CD14-positive monocyte (primary cell): ENCODE results near the gene COPE. TPM values are rescaled to one million over a fixed set of nuclear protein-coding genes. Genes with fewer than 3 reads are reported as not detected.
A peak's percentile ranks its signal among the peaks of the same experiment; 100 is the strongest.

ENCODE experiments used
- DNase-seq, 3 donors: peaks; one replicate each; pipeline ENCODE4 v3.0.0-alpha.2; 2011 to 2022
- H2AFZ ChIP-seq: 2 replicates; pipeline ENCODE4 v1.6.0; 2012; ENCODE audit warnings: mild to moderate bottlenecking, low read depth, low read length, inconsistent platforms; ENCODE audit not compliant: insufficient read depth, poor library complexity, severe bottlenecking
- H3K27ac ChIP-seq, 2 donors: 1 replicate in 1 of 2; 2 replicates in 1 of 2; pipeline ENCODE4 v1.5.1; 2012 to 2013; ENCODE audit warnings: low read length in 2 of 2, control low read depth in 1 of 2, inconsistent platforms in 1 of 2, low read depth in 1 of 2, mild to moderate bottlenecking in 1 of 2
- H3K27me3 ChIP-seq, 2 donors: one replicate each; pipeline versions ENCODE4 v1.6.0 to v1.6.1; 2011 to 2013; ENCODE audit warnings: low read length in 2 of 2; ENCODE audit not compliant: control insufficient read depth in 2 of 2, insufficient read depth in 2 of 2
- H3K36me3 ChIP-seq, 2 donors: replicated peaks in 1 of 2; 1 replicate in 1 of 2; 2 replicates in 1 of 2; pipeline versions ENCODE4 v1.5.1 to v1.6.1; 2012 to 2013; ENCODE audit warnings: low read length in 2 of 2, control low read depth in 1 of 2, inconsistent platforms in 1 of 2, mild to moderate bottlenecking in 1 of 2; ENCODE audit not compliant: insufficient read depth in 2 of 2, control insufficient read depth in 1 of 2
- H3K4me1 ChIP-seq, 2 donors: 1 replicate in 1 of 2; 2 replicates in 1 of 2; pipeline versions ENCODE4 v1.5.1 to v1.6.1; 2012 to 2013; ENCODE audit warnings: low read length in 2 of 2, control low read depth in 1 of 2, inconsistent platforms in 1 of 2, mild to moderate bottlenecking in 1 of 2, moderate library complexity in 1 of 2; ENCODE audit not compliant: insufficient read depth in 2 of 2, control insufficient read depth in 1 of 2
- H3K4me2 ChIP-seq: replicated peaks from 2 replicates; pipeline ENCODE3; 2012; ENCODE audit warnings: low read length, moderate library complexity, mild to moderate bottlenecking; ENCODE audit not compliant: poor library complexity, severe bottlenecking; ENCODE audit errors: extremely low read depth
- H3K4me3 ChIP-seq, 3 experiments: fragments of 200-600 bp in 1 of 3; sonication (generic) in 1 of 3; replicated peaks in 1 of 3; 1 replicate in 2 of 3; 2 replicates in 1 of 3; pipeline ENCODE4 v1.5.1; 2011 to 2013; ENCODE audit warnings: low read length in 3 of 3, mild to moderate bottlenecking in 3 of 3, control low read depth in 2 of 3, low read depth in 2 of 3, inconsistent platforms in 1 of 3, moderate library complexity in 1 of 3
- H3K79me2 ChIP-seq: 2 replicates; pipeline ENCODE4 v1.6.0; 2012; ENCODE audit warnings: mild to moderate bottlenecking, control low read depth, inconsistent platforms, low read length, moderate library complexity; ENCODE audit not compliant: insufficient read depth
- H3K9ac ChIP-seq: 2 replicates; pipeline ENCODE4 v1.6.0; 2017; ENCODE audit warnings: low read length, mild to moderate bottlenecking; ENCODE audit not compliant: insufficient read depth, poor library complexity, severe bottlenecking
- H3K9me3 ChIP-seq, 2 donors: replicated peaks in 1 of 2; 1 replicate in 1 of 2; 2 replicates in 1 of 2; pipeline versions ENCODE4 v1.5.1 to v1.6.1; 2012 to 2013; ENCODE audit warnings: low read length in 2 of 2, control low read depth in 1 of 2; ENCODE audit not compliant: control insufficient read depth in 1 of 2, insufficient read depth in 1 of 2
- H4K20me1 ChIP-seq: 2 replicates; pipeline ENCODE4 v1.6.0; 2012; ENCODE audit warnings: mild to moderate bottlenecking, low read length, control low read depth, moderate library complexity; ENCODE audit not compliant: insufficient read depth
- H3K27ac Mint-ChIP-seq, 7 donors: one replicate each; pipeline ENCODE4 v1.8.0; 2020; ENCODE audit warnings: mild to moderate bottlenecking in 7 of 7, mixed read lengths in 7 of 7, moderate library complexity in 6 of 7, inconsistent platforms in 2 of 7
- H3K27me3 Mint-ChIP-seq, 3 donors: one replicate each; pipeline ENCODE4 v1.8.0; 2021 to 2022; ENCODE audit warnings: low read depth in 3 of 3, mild to moderate bottlenecking in 3 of 3, mixed read lengths in 3 of 3, moderate library complexity in 3 of 3, inconsistent platforms in 1 of 3
- H3K36me3 Mint-ChIP-seq, 2 donors: one replicate each; pipeline ENCODE4 v1.8.0; 2020; ENCODE audit warnings: mixed read lengths in 2 of 2, inconsistent platforms in 1 of 2, mild to moderate bottlenecking in 1 of 2
- H3K4me1 Mint-ChIP-seq: one replicate; pipeline ENCODE4 v1.8.0; 2020; ENCODE audit warnings: mild to moderate bottlenecking, mixed read lengths
- H3K4me3 Mint-ChIP-seq, 2 donors: one replicate each; pipeline ENCODE4 v1.8.0; 2020; ENCODE audit warnings: mild to moderate bottlenecking in 2 of 2, mixed read lengths in 2 of 2, moderate library complexity in 1 of 2
- H3K9me3 Mint-ChIP-seq, 7 donors: one replicate each; pipeline ENCODE4 v1.8.0; 2020 to 2022; ENCODE audit warnings: mixed read lengths in 7 of 7, mild to moderate bottlenecking in 6 of 7, moderate library complexity in 6 of 7, inconsistent platforms in 2 of 7
- WGBS: methylation state at CpG from one replicate; pipeline ENCODE4 v1.1.5; 2013; ENCODE audit warnings: missing lambda C conversion rate; ENCODE audit not compliant: insufficient coverage; 5-methylcytosine and 5-hydroxymethylcytosine counted together
- intact Hi-C, 2 donors: fragments of 100-400 bp; cut with micrococcal nuclease; formaldehyde crosslinking; loops; one replicate each; pipeline versions ENCODE4 v1.15.0 to v1.15.1; 2023
- polyA plus RNA-seq, 3 donors: library from polyadenylated mRNA; depleted of rRNA in 1 of 3; unstranded in 2 of 3; stranded (reverse) in 1 of 3; fragments of 300-500 nt in 2 of 3; fragments of >200 nt in 1 of 3; fragmentation: Illumina TruSeq in 2 of 3; gene quantifications; 1 replicate in 2 of 3; 2 replicates in 1 of 3; pipeline ENCODE4 v1.2.3, GENCODE V29; 2012 to 2021
- TF ChIP-seq, protein P1 (sequence below): fragments of 200-600 bp; IDR thresholded peaks from one replicate; pipeline ENCODE4 v1.8.0; 2022; ENCODE audit warnings: antibody characterized with exemption, mild to moderate bottlenecking

The COPE gene
- polyA plus RNA-seq, 3 donors = 331 to 345 (median 345) TPM

DNA sequence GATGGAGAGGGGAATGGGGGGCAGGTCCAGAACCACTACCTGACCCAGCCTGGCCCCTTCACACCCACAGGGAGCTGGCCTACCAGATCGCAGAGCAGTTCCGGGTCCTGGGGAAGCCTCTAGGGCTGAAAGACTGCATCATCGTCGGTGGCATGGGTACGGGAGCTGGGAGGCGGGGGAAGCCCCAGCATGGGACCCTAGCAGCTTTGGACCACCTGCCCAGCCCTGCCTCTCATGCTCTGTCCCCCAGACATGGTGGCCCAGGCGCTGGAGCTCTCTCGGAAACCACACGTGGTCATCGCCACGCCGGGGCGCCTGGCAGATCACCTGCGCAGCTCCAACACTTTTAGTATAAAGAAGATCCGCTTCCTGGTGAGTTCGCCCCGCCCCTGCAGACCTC lies 2.4 kb upstream of the COPE start:
- Mint-ChIP-seq H3K4me3 (no peak overlapping the region), H3K27me3 (peaks cover 0 to 2% (median 0%) of the 10 kb centered on the region in 3 donors), H3K27ac (peak overlapping the region in 3 of 7 donors; percentile 48 to 96 (median 96)), H3K4me1 (peaks cover 26% of the 10 kb centered on the region), H3K9me3 (no peaks in the 10 kb centered on the region), H3K36me3 (peaks cover 48 to 66% of the 10 kb centered on the region in 2 donors)
- H3K4me2 ChIP-seq = no peak overlapping the region
- peaks cover 21 to 26% of the 10 kb centered on the region in 2 donors for H3K4me1 ChIP-seq
- DNase-seq = no peak
- no peaks in the 10 kb centered on the region for H3K27me3 ChIP-seq
- no peak overlapping the region for H3K4me3 ChIP-seq
- H2AFZ ChIP-seq = no peak overlapping the region
- peaks cover 55% of the 10 kb centered on the region for H3K79me2 ChIP-seq
- intact Hi-C loops = no loop called here
- H4K20me1 ChIP-seq = peaks cover 48% of the 10 kb centered on the region
- H3K27ac ChIP-seq = no peak overlapping the region
- H3K9ac ChIP-seq = no peak overlapping the region
- H3K36me3 ChIP-seq = peaks cover 44 to 53% of the 10 kb centered on the region in 2 donors
- TF ChIP-seq, protein P1, sequence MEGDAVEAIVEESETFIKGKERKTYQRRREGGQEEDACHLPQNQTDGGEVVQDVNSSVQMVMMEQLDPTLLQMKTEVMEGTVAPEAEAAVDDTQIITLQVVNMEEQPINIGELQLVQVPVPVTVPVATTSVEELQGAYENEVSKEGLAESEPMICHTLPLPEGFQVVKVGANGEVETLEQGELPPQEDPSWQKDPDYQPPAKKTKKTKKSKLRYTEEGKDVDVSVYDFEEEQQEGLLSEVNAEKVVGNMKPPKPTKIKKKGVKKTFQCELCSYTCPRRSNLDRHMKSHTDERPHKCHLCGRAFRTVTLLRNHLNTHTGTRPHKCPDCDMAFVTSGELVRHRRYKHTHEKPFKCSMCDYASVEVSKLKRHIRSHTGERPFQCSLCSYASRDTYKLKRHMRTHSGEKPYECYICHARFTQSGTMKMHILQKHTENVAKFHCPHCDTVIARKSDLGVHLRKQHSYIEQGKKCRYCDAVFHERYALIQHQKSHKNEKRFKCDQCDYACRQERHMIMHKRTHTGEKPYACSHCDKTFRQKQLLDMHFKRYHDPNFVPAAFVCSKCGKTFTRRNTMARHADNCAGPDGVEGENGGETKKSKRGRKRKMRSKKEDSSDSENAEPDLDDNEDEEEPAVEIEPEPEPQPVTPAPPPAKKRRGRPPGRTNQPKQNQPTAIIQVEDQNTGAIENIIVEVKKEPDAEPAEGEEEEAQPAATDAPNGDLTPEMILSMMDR = no peak
- 96% methylated on average over 17 of the region's 17 CpGs for WGBS
- H3K9me3 ChIP-seq = no peaks in the 10 kb centered on the region

DNA sequence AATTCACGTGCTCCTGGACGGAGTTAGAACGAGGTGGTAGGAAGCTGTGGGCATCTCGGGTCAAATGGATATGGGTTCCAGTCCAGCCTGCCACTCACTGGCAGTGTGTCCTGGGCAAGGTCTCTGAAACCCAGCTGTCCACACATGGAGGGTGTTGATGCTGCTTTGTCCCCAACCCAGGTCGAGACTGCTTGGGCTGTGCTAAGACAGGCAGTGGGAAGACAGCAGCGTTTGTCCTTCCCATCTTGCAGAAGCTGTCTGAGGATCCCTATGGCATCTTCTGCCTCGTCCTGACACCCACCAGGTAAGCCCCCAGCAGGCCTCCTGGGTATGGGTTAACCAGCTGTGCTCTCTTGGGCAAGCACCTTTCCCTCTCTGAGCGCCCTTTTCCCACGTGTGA lies 1.2 kb upstream of the COPE start:
- H3K4me1 Mint-ChIP-seq = peaks cover 26% of the 10 kb centered on the region
- Histone ChIP-seq H3K27me3 (no peaks in the 10 kb centered on the region), H3K9me3 (no peaks in the 10 kb centered on the region), H3K4me2 (peak overlapping the region; percentile 90), H4K20me1 (peaks cover 44% of the 10 kb centered on the region), H3K4me3 (peak overlapping the region in 2 of 3 experiments; percentile 86 to 98), H3K79me2 (peaks cover 67% of the 10 kb centered on the region), H3K4me1 (peaks cover 21 to 26% of the 10 kb centered on the region in 2 donors), H3K27ac (peak overlapping the region; percentile 10 to 94), H2AFZ (no peak overlapping the region), H3K9ac (peak overlapping the region; percentile 95), H3K36me3 (peaks cover 37 to 45% of the 10 kb centered on the region in 2 donors)
- H3K36me3 Mint-ChIP-seq = peaks cover 41 to 66% of the 10 kb centered on the region in 2 donors
- intact Hi-C loops = no loop called here
- peak overlapping the region; percentile 92 to 94 for H3K4me3 Mint-ChIP-seq
- H3K27me3 Mint-ChIP-seq = peaks cover 0 to 2% (median 0%) of the 10 kb centered on the region in 3 donors
- no peak for DNase-seq
- TF ChIP-seq, protein P1 = no peak
- H3K9me3 Mint-ChIP-seq = no peaks in the 10 kb centered on the region
- WGBS = 84% methylated on average over 8 of the region's 9 CpGs
- peak overlapping the region; percentile 73 to 97 (median 94) for H3K27ac Mint-ChIP-seq
